Measurements from ENCODE around the gene RNF152.

GRCh38 chr18:61865466-61866175 lies 27.2 kb downstream of the RNF152 start:
- no peak for TF ChIP-seq POLR2A (IDR thresholded peaks at IDR 0.05)
- TF ChIP-seq CTCF (IDR thresholded peaks at IDR 0.05) = no peak

Measured in thyroid gland (tissue), 4 donors.